HG02852 (cell line): ENCODE data around the gene POU6F2.

ENCODE experiments used
- ATAC-seq: cut with Tn5 transposase; IDR thresholded peaks from one replicate; pipeline ENCODE4 v1.9.1; 2021; ENCODE audit warnings: mild to moderate bottlenecking, moderate library complexity; ENCODE audit not compliant: unreplicated experiment

POU6F2 gene

GRCh38 chr7:39468808-39469374 lies 491.2 kb downstream of the POU6F2 start:
- ATAC-seq = no peak

GRCh38 chr7:39480901-39481300 lies 503.2 kb downstream of the POU6F2 start:
- no peak for ATAC-seq

- no peak for ATAC-seq
Measured at GRCh38 chr7:39488467-39489393, 511.0 kb downstream of the POU6F2 start.

- no peak for ATAC-seq
Measured at GRCh38 chr7:39490296-39490695, 512.6 kb downstream of the POU6F2 start.

GRCh38 chr7:39493934-39494333 lies 516.2 kb downstream of the POU6F2 start:
- no peak for ATAC-seq

- no peak for ATAC-seq
Measured at GRCh38 chr7:39501358-39501757, 523.6 kb downstream of the POU6F2 start.

GRCh38 chr7:39504963-39505362 lies 527.3 kb downstream of the POU6F2 start:
- ATAC-seq = no peak

GRCh38 chr7:39507866-39508551 lies 530.3 kb downstream of the POU6F2 start:
- ATAC-seq = no peak

GRCh38 chr7:39509436-39509835 lies 531.7 kb downstream of the POU6F2 start:
- no peak for ATAC-seq

GRCh38 chr7:39509912-39510311 lies 532.2 kb downstream of the POU6F2 start:
- no peak for ATAC-seq

GRCh38 chr7:39510864-39511354 lies 533.2 kb downstream of the POU6F2 start:
- no peak for ATAC-seq

- ATAC-seq = no peak
Measured at GRCh38 chr7:39515534-39516228, 538.0 kb downstream of the POU6F2 start.

- no peak for ATAC-seq
Measured at GRCh38 chr7:39516498-39516897, 538.8 kb downstream of the POU6F2 start.

- ATAC-seq = no peak
Measured at GRCh38 chr7:39517240-39517639, 539.5 kb downstream of the POU6F2 start.
